SU-DHL-6 (cell line): ENCODE results near the gene THUMPD3.

ENCODE experiments used
- CTCF ChIP-seq: fragments of 200-600 bp; sonication (generic); IDR thresholded peaks from one replicate; pipeline ENCODE4 v1.5.1; 2017; ENCODE audit warnings: antibody characterized with exemption, mild to moderate bottlenecking, low read length, moderate library complexity; ENCODE audit not compliant: insufficient read depth, poor library complexity, severe bottlenecking
- EZH2phosphoT487 ChIP-seq: fragments of 200-600 bp; sonication (generic), shearing (Covaris generic); conservative IDR thresholded peaks from 2 replicates; pipeline ENCODE4 v1.6.1; 2018; ENCODE audit warnings: mild to moderate bottlenecking, antibody characterized with exemption, low read length, moderate library complexity, mixed read lengths

GRCh38 chr3:9400616-9401015, 37.8 kb downstream of the THUMPD3 start:
- TF ChIP-seq CTCF = no peak
- no peak for TF ChIP-seq EZH2phosphoT487
